ENCODE results near the gene ORC2. TPM values are rescaled to one million over a fixed set of nuclear protein-coding genes. Genes with fewer than 3 reads are reported as not detected.

The ORC2 gene
- total RNA-seq = 9.2 and 11.0 TPM in 2 replicates

DNA sequence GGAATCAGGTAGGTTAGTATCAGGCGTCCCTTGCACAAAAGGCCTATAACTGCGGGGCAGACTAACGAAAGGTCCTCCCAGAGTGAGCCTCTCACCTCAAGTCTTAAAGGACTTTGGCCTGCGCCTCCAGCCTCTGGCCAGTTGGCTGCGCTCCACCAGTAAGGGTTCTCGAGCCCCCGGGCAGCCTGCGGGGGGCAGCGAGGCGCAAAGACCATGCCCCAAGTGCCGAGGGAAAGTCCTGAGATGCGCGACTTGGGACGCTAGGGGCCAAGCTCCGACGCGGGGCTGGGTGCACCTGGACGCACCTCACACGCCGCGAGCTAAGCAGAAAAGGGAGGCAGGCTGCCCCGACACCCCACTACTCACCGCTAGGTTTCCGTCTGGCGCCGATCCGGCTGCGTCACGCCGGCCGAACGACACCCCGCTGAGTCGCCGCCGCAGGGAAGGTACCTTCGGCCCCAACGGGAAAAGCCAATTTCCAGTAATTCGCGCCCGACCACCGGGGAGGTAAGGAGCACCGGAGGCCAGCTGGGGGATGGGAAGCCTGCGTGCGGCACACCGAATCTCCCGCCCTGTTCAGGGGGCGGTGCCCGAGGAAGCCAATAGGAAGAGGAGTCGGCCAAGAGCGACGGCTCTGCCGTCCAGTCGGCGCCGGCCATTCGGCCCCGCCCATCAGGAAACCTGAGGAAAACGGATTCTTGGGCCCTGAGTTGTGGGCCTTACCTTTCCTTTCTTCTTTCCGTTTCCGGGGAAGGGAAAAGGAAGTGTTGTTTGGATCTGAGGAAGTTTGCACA lies at the start of gene ORC2:
Gene ORC2 (minus strand): TSS at position 537 of the 794 bp plus-strand sequence. CDS start 5,537 bp downstream, outside the sequence.

DNA sequence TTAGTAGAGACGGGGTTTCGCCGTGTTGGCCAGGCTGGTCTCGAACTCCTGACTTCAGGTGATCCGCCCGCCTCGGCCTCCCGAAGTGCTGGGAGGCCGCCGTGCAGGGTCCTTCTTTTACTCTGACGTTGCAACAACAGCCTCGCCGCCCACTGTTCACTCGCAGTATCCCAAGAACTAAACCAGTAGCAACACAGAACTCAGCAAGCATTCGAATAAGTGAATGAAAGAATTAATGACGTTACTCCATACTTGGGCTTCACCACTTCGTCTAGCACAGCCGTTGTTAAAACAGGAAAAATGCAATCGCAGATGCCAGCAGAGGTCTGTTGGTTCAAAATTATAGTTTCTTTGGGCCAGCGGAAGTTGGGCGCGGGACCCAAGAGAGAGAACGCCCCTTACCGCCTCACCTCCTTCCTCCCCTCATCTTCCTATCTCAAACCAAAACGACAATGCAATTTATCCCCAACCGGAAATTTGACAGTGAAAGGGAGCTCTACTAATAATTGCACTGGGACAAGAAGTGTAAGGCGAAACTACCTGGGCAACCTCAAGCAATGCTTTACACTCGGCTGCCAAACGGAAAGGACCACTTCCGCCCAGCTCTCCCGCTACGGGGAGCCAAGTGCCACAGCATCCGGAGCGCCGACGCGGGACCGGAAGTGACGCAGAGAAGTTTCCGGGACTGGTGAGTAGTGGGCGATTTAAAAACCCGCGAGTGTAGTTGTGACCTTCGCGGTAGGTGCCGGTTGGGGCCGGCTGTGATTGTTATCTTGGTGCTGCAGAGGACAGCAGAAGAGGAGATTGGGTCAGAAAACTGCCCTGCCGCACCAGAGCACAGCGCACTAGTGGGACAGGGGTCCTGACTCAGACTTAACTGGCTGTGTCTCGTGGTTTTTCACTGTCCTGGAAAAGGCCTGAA lies 74.5 kb downstream of the ORC2 start, which contains the start of the genes NIF3L1 and PPIL3:
Gene NIF3L1 (plus strand): TSS at position 668 of the 922 bp plus-strand sequence. CDS start 2,573 bp downstream, outside the sequence.
Gene PPIL3 (minus strand): TSS at position 374 of the 922 bp plus-strand sequence. CDS start 1,462 bp downstream, outside the sequence.

DNA sequence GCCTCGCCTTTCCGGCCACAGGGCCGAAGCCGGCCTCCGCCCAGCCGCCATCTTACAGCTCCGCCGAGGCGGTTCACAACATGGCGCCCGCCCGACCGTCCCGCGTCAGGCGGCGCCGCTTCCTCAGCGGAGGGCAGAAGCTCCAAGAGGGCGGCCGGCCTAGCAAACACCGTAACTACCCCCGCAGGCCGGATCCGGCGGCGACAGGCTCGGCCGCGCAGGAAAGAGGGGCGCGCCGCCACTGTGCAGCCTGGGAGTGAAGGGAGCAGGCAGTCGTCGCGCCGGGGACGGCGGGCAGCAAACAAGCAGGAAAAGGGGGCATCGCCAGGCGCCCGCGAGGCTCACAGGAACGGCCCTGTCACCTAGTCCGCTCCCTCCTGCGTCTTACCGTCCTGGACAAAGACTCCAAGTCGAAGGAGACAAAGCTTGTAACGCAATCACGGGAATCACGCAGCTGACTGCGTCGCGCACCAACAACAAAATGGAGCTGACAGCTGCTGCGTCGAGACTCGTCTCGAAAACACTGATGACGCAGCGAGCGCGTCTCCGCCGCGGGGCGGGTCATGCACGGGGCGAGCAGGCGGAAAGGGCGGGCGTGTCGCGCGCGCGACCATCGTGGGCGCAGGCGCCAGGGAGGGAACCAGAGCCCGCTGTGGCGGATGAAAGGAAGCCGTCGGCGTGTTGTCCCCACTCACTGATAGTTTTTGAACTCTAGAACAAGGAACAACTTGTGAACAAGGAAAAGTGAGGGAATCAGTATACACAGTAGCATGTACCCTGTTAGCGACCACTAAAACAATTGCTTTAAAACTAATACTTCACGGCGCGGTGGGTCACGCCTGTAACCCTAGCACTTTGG lies 99.1 kb downstream of the ORC2 start, which contains the start of gene CLK1:
Gene CLK1 (minus strand): TSS at position 483 of the 859 bp plus-strand sequence. CDS start 2,796 bp downstream, outside the sequence.

Other genes with a start within 250 kb of the ORC2 start
- gene BZW1, start 151.8 kb downstream of the ORC2 start, total RNA-seq = 271 and 505 TPM in 2 replicates
- gene CLK1, start 99.0 kb downstream of the ORC2 start, total RNA-seq = 76.1 and 107 TPM in 2 replicates
- 66.5 and 67.0 TPM in 2 replicates for gene PPIL3, start 74.6 kb downstream of the ORC2 start, total RNA-seq
- 21.1 and 21.9 TPM in 2 replicates for gene NIF3L1, start 74.3 kb downstream of the ORC2 start, total RNA-seq
- 6.8 and 7.4 TPM in 2 replicates for gene HYCC2, start 108.0 kb upstream of the ORC2 start, total RNA-seq
- gene NDUFB3, start 108.3 kb upstream of the ORC2 start, total RNA-seq = 121 and 146 TPM in 2 replicates
- 46.0 and 68.8 TPM in 2 replicates for gene CFLAR, start 152.5 kb upstream of the ORC2 start, total RNA-seq
- gene CASP10, start 219.5 kb upstream of the ORC2 start, total RNA-seq = 4.7 and 4.8 TPM in 2 replicates

All from bronchial smooth muscle cell (primary cell).